ENCODE data around the gene SLC4A1AP.
A peak's percentile ranks its signal among the peaks of the same experiment; 100 is the strongest.
"Not testable (repeated sequence)": the region's sequence is repeated elsewhere in the genome, so short reads cannot be mapped to it uniquely, and the experiment has no call there.

The SLC4A1AP gene

GRCh38 chr2:27651056-27651455 is 12.6 kb upstream of the SLC4A1AP start:
- DNase-seq (ENCODE audit: low read depth in 2 of 2): no peak

- no peak for DNase-seq (ENCODE audit: low read depth in 2 of 2)
These were observed 11.3 kb upstream of the SLC4A1AP start for GRCh38 chr2:27652341-27652740.

GRCh38 chr2:27652790-27653189 is 10.9 kb upstream of the SLC4A1AP start:
- DNase-seq (ENCODE audit: low read depth in 2 of 2): no peak

- DNase-seq (ENCODE audit: low read depth in 2 of 2): no peak
These were observed 10.3 kb upstream of the SLC4A1AP start for GRCh38 chr2:27653397-27653796.

- no peak for DNase-seq (ENCODE audit: low read depth in 2 of 2)
These were observed 8.3 kb upstream of the SLC4A1AP start for GRCh38 chr2:27655155-27655951.

- no peak for DNase-seq (ENCODE audit: low read depth in 2 of 2)
These were observed 2.3 kb upstream of the SLC4A1AP start for GRCh38 chr2:27661371-27661770.

GRCh38 chr2:27664154-27664574 is 475 bp downstream of the SLC4A1AP start:
- no peak for DNase-seq (ENCODE audit: low read depth in 2 of 2)

- no peak for DNase-seq (ENCODE audit: low read depth in 2 of 2)
These were observed 1.1 kb downstream of the SLC4A1AP start for GRCh38 chr2:27664622-27665363.

GRCh38 chr2:27667446-27667845 is 3.8 kb downstream of the SLC4A1AP start:
- no peak for DNase-seq (ENCODE audit: low read depth in 2 of 2)

GRCh38 chr2:27671235-27671634 is 7.5 kb downstream of the SLC4A1AP start:
- no peak for DNase-seq (ENCODE audit: low read depth in 2 of 2)

- DNase-seq (ENCODE audit: low read depth in 2 of 2): no peak
These were observed 9.2 kb downstream of the SLC4A1AP start for GRCh38 chr2:27672723-27673486.

- DNase-seq (ENCODE audit: low read depth in 2 of 2): no peak
These were observed 16.9 kb downstream of the SLC4A1AP start for GRCh38 chr2:27680571-27680970.

GRCh38 chr2:27681841-27682240 is 18.2 kb downstream of the SLC4A1AP start:
- DNase-seq (ENCODE audit: low read depth in 2 of 2): no peak

GRCh38 chr2:27682334-27682771 is 18.7 kb downstream of the SLC4A1AP start:
- not testable (repeated sequence) for DNase-seq (ENCODE audit: low read depth in 2 of 2)

GRCh38 chr2:27683390-27684071 is 19.8 kb downstream of the SLC4A1AP start:
- DNase-seq (ENCODE audit: low read depth in 2 of 2): peak; percentile 66 to 92

- DNase-seq (ENCODE audit: low read depth in 2 of 2): not testable (repeated sequence)
These were observed 21.3 kb downstream of the SLC4A1AP start for GRCh38 chr2:27685006-27685405.

- no peak for DNase-seq (ENCODE audit: low read depth in 2 of 2)
These were observed 21.9 kb downstream of the SLC4A1AP start for GRCh38 chr2:27685577-27685976.

GRCh38 chr2:27687232-27687631 is 23.5 kb downstream of the SLC4A1AP start:
- no peak for DNase-seq (ENCODE audit: low read depth in 2 of 2)

- no peak for DNase-seq (ENCODE audit: low read depth in 2 of 2)
These were observed 25.7 kb downstream of the SLC4A1AP start for GRCh38 chr2:27689424-27689823.

GRCh38 chr2:27690052-27690451 is 26.4 kb downstream of the SLC4A1AP start:
- no peak for DNase-seq (ENCODE audit: low read depth in 2 of 2)

GRCh38 chr2:27697660-27698059 is 34.0 kb downstream of the SLC4A1AP start:
- no peak for DNase-seq (ENCODE audit: low read depth in 2 of 2)

GRCh38 chr2:27701676-27702075 is 38.0 kb downstream of the SLC4A1AP start:
- no peak for DNase-seq (ENCODE audit: low read depth in 2 of 2)
